Stromal cell of bone marrow (primary cell): ENCODE data around the gene EWSR1.

Experiments used
- DNase-seq: peaks from one replicate; pipeline ENCODE4 v3.0.0-alpha.2; 2012; ENCODE audit warnings: low read depth

Gene EWSR1

GRCh38 chr22:29269230-29269604, 1.1 kb downstream of the EWSR1 start:
- no peak for DNase-seq

GRCh38 chr22:29269731-29270474, 1.8 kb downstream of the EWSR1 start:
- no peak for DNase-seq

GRCh38 chr22:29270475-29271271, 2.6 kb downstream of the EWSR1 start:
- no peak for DNase-seq

GRCh38 chr22:29272624-29273023, 4.6 kb downstream of the EWSR1 start:
- DNase-seq, result no peak

- DNase-seq, result no peak
Observed at GRCh38 chr22:29275167-29275566, 7.1 kb downstream of the EWSR1 start.

- DNase-seq, result no peak
Observed at GRCh38 chr22:29275819-29276565, 7.9 kb downstream of the EWSR1 start.

GRCh38 chr22:29277927-29278326, 9.9 kb downstream of the EWSR1 start:
- DNase-seq, result no peak

- no peak for DNase-seq
Observed at GRCh38 chr22:29284196-29284595, 16.1 kb downstream of the EWSR1 start.

- DNase-seq, result no peak
Observed at GRCh38 chr22:29288837-29289236, 20.8 kb downstream of the EWSR1 start.

GRCh38 chr22:29290061-29290460, 22.0 kb downstream of the EWSR1 start:
- no peak for DNase-seq

GRCh38 chr22:29291215-29291614, 23.1 kb downstream of the EWSR1 start:
- DNase-seq, result no peak

GRCh38 chr22:29292379-29292778, 24.3 kb downstream of the EWSR1 start:
- DNase-seq, result no peak

GRCh38 chr22:29298641-29299040, 30.6 kb downstream of the EWSR1 start:
- no peak for DNase-seq

GRCh38 chr22:29299136-29299900, 31.2 kb downstream of the EWSR1 start:
- no peak for DNase-seq

GRCh38 chr22:29300467-29300806, 32.4 kb downstream of the EWSR1 start:
- no peak for DNase-seq

GRCh38 chr22:29300807-29301601, 32.9 kb downstream of the EWSR1 start:
- DNase-seq, result no peak

- no peak for DNase-seq
Observed at GRCh38 chr22:29301716-29302401, 33.8 kb downstream of the EWSR1 start.

- no peak for DNase-seq
Observed at GRCh38 chr22:29302402-29302680, 34.3 kb downstream of the EWSR1 start.

- DNase-seq, result no peak
Observed at GRCh38 chr22:29302681-29303465, 34.8 kb downstream of the EWSR1 start.

GRCh38 chr22:29305836-29306174, 37.7 kb downstream of the EWSR1 start:
- DNase-seq, result no peak
